Left ventricle myocardium inferior (tissue), 1 donor: Measurements from ENCODE around the gene EIF3J. TPM values are rescaled to one million over a fixed set of nuclear protein-coding genes. Genes with fewer than 3 reads are reported as not detected.
A peak's percentile ranks its signal among the peaks of the same experiment; 100 is the strongest.
"Not testable (repeated sequence)": the region's sequence is repeated elsewhere in the genome, so short reads cannot be mapped to it uniquely, and the experiment has no call there.

ENCODE experiments used
- DNase-seq: peaks from one replicate; pipeline ENCODE4 v3.0.0-alpha.2; 2020
- H3K27ac ChIP-seq: fragments of 200-600 bp; replicated peaks from 2 replicates; pipeline ENCODE4 v1.8.0; 2021
- H3K27me3 ChIP-seq: fragments of 200-600 bp; 2 replicates; pipeline ENCODE4 v1.8.0; 2021; ENCODE audit warnings: low read depth
- H3K36me3 ChIP-seq: fragments of 200-600 bp; 2 replicates; pipeline ENCODE4 v1.8.0; 2021
- H3K4me1 ChIP-seq: fragments of 200-600 bp; 2 replicates; pipeline ENCODE4 v1.8.0; 2021
- H3K4me3 ChIP-seq: fragments of 200-600 bp; 2 replicates; pipeline ENCODE4 v1.8.0; 2021; ENCODE audit warnings: mild to moderate bottlenecking, moderate library complexity
- H3K9me3 ChIP-seq: fragments of 200-600 bp; replicated peaks from 2 replicates; pipeline ENCODE4 v1.8.0; 2021
- intact Hi-C: fragments of 100-400 bp; cut with micrococcal nuclease; formaldehyde crosslinking; loops from one replicate; pipeline ENCODE4 v1.11.0; 2022
- total RNA-seq: library from RNA; stranded (reverse); fragmentation: NEBNext Ultra II Directional; extraction: Animal tissue kit (Norgen Biotek cat#: 25700); gene quantifications from one replicate; pipeline ENCODE4 v1.2.1, GENCODE V29; 2021
- TF ChIP-seq, protein P1 (sequence below): fragments of 200-600 bp; IDR thresholded peaks from 2 replicates; pipeline ENCODE4 v1.8.0; 2021; ENCODE audit warnings: antibody characterized with exemption, mild to moderate bottlenecking, borderline replicate concordance
- donor health status: DM: no; HTN: yes; CAD: no; lungs with severe emphysema.

Gene EIF3J
- total RNA-seq, 1 donor from 2014 or later: 83.5 TPM

- TF ChIP-seq, protein P1, sequence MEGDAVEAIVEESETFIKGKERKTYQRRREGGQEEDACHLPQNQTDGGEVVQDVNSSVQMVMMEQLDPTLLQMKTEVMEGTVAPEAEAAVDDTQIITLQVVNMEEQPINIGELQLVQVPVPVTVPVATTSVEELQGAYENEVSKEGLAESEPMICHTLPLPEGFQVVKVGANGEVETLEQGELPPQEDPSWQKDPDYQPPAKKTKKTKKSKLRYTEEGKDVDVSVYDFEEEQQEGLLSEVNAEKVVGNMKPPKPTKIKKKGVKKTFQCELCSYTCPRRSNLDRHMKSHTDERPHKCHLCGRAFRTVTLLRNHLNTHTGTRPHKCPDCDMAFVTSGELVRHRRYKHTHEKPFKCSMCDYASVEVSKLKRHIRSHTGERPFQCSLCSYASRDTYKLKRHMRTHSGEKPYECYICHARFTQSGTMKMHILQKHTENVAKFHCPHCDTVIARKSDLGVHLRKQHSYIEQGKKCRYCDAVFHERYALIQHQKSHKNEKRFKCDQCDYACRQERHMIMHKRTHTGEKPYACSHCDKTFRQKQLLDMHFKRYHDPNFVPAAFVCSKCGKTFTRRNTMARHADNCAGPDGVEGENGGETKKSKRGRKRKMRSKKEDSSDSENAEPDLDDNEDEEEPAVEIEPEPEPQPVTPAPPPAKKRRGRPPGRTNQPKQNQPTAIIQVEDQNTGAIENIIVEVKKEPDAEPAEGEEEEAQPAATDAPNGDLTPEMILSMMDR: no peak
Measured at GRCh38 chr15:44527241-44527640, 9.7 kb upstream of the EIF3J start.

GRCh38 chr15:44529864-44530604 lies 6.9 kb upstream of the EIF3J start:
- peaks cover 4% of the 10 kb centered on the region for H3K4me1 ChIP-seq
- TF ChIP-seq, protein P1: no peak
- DNase-seq: no peak
- no peaks in the 10 kb centered on the region for H3K27me3 ChIP-seq
- no peak overlapping the region for H3K27ac ChIP-seq
- H3K36me3 ChIP-seq: peaks cover 9% of the 10 kb centered on the region
- intact Hi-C loops: no loop called here
- H3K9me3 ChIP-seq: no peaks in the 10 kb centered on the region
- H3K4me3 ChIP-seq: no peak overlapping the region

More at GRCh38 chr15:44527241-44527640, 9.7 kb upstream of the EIF3J start:
- H3K4me3 ChIP-seq: no peak overlapping the region
- no peaks in the 10 kb centered on the region for H3K9me3 ChIP-seq
- intact Hi-C loops: no loop called here
- no peaks in the 10 kb centered on the region for H3K4me1 ChIP-seq
- H3K27ac ChIP-seq: no peak overlapping the region
- H3K27me3 ChIP-seq: no peaks in the 10 kb centered on the region
- H3K36me3 ChIP-seq: peaks cover 37% of the 10 kb centered on the region
- no peak for DNase-seq

DNA sequence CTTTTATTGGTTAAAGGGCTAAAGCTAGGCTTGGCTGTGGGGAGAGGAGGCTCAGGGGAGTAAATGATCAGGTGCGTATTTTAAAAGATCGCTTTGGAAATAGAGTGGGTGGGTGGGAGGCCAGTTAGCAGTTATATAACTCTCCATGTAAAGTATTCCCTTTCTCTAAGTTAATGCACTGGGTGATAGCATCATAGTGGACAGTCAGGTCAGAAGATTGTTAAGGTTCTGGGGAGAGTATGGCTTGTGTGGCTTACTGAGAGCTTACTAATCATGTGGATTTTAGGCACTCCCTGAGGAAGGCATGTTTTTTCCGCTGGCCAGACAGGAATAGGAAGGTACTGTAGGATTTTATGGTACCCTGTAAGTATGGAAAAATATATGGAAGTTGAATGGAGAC lies 6.3 kb upstream of the EIF3J start:
- TF ChIP-seq, protein P1: no peak
- Histone ChIP-seq H3K27ac (no peak overlapping the region), H3K9me3 (no peaks in the 10 kb centered on the region), H3K27me3 (no peaks in the 10 kb centered on the region), H3K4me3 (no peak overlapping the region), H3K36me3 (peaks cover 8% of the 10 kb centered on the region), H3K4me1 (peaks cover 10% of the 10 kb centered on the region)
- no peak for DNase-seq
- intact Hi-C loops: no loop called here

GRCh38 chr15:44532275-44532674 lies 4.7 kb upstream of the EIF3J start:
- H3K4me3 ChIP-seq, H3K9me3 ChIP-seq, DNase-seq, H3K27ac ChIP-seq, H3K36me3 ChIP-seq, intact Hi-C loops, H3K27me3 ChIP-seq: not testable (repeated sequence)
- H3K4me1 ChIP-seq: peaks cover 23% of the 10 kb centered on the region

GRCh38 chr15:44532689-44533088 lies 4.3 kb upstream of the EIF3J start:
- Histone ChIP-seq H3K9me3 (no peaks in the 10 kb centered on the region), H3K36me3 (peaks cover 2% of the 10 kb centered on the region), H3K4me1 (peaks cover 27% of the 10 kb centered on the region), H3K4me3 (no peak overlapping the region), H3K27me3 (no peaks in the 10 kb centered on the region), H3K27ac (no peak overlapping the region)
- intact Hi-C loops: no loop called here
- DNase-seq: no peak
- TF ChIP-seq, protein P1: no peak

DNA sequence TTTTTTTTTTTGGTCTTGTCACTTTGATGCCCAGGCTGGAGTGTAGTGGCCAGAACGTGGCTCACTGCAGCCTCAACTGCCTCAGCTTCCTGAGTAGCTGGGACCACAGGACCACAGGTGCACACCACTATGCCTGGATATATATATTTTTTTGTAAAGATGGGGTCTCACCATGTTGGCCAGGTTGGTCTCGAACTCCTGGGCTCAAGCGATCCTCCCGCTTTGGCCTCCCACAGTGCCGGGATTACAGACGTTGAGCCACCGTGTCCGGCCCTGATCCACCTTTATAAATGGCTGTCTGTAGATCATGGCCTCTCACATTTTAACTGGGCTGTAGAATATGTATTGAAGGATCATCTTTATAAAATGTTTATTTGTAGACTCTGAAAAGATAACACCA lies 1.9 kb upstream of the EIF3J start:
- no peak overlapping the region for H3K27ac ChIP-seq

More for the DNA sequence above, 1.9 kb upstream of the EIF3J start:
- no peak for DNase-seq
- peaks cover 4% of the 10 kb centered on the region for H3K36me3 ChIP-seq
- TF ChIP-seq, protein P1: no peak
- H3K4me3 ChIP-seq: peak overlapping the region; percentile 92
- H3K4me1 ChIP-seq: peaks cover 46% of the 10 kb centered on the region
- no peaks in the 10 kb centered on the region for H3K27me3 ChIP-seq
- intact Hi-C loops: no loop called here
- H3K9me3 ChIP-seq: no peaks in the 10 kb centered on the region
